Parathyroid adenoma (tissue), 2 donors: ENCODE results near the gene TREML2.

Experiments
- H2AFZ ChIP-seq: fragments of 300-600 bp; sonication (generic); one replicate; pipeline ENCODE4 v1.7.0; 2017; ENCODE audit warnings: antibody characterized with exemption, mild to moderate bottlenecking
- H3K27ac ChIP-seq: fragments of 300-600 bp; sonication (generic); one replicate; pipeline ENCODE4 v1.7.0; 2017
- H3K27me3 ChIP-seq: fragments of 300-600 bp; sonication (generic); one replicate; pipeline ENCODE4 v1.7.0; 2017; ENCODE audit warnings: low read length; ENCODE audit not compliant: control insufficient read depth, insufficient read depth
- H3K36me3 ChIP-seq: fragments of 300-600 bp; sonication (generic); one replicate; pipeline ENCODE4 v1.7.0; 2017; ENCODE audit warnings: low read length; ENCODE audit not compliant: control insufficient read depth, insufficient read depth
- H3K4me1 ChIP-seq: fragments of 300-600 bp; sonication (generic); one replicate; pipeline ENCODE4 v1.7.0; 2017; ENCODE audit warnings: control low read depth
- H3K4me2 ChIP-seq: fragments of 300-600 bp; sonication (generic); one replicate; pipeline ENCODE4 v1.7.0; 2017; ENCODE audit warnings: low read length
- H3K4me3 ChIP-seq: fragments of 300-600 bp; sonication (generic); one replicate; pipeline ENCODE4 v1.7.0; 2017; ENCODE audit warnings: low read depth, low read length
- H3K79me2 ChIP-seq: fragments of 300-600 bp; sonication (generic); one replicate; pipeline ENCODE4 v1.7.0; 2017; ENCODE audit warnings: control low read depth
- H3K9ac ChIP-seq: fragments of 300-600 bp; sonication (generic); one replicate; pipeline ENCODE4 v1.7.0; 2017; ENCODE audit warnings: mild to moderate bottlenecking
- H3K9me3 ChIP-seq: fragments of 300-600 bp; sonication (generic); one replicate; pipeline ENCODE4 v1.7.0; 2017; ENCODE audit warnings: low read length; ENCODE audit not compliant: control insufficient read depth
- TF ChIP-seq, protein P1 (sequence below): fragments of 300-600 bp; sonication (generic); IDR thresholded peaks from one replicate; pipeline ENCODE4 v1.7.0; 2017; ENCODE audit warnings: antibody characterized with exemption, mild to moderate bottlenecking
- donor health status: primary hyperparathyroidism.

TREML2 gene

DNA sequence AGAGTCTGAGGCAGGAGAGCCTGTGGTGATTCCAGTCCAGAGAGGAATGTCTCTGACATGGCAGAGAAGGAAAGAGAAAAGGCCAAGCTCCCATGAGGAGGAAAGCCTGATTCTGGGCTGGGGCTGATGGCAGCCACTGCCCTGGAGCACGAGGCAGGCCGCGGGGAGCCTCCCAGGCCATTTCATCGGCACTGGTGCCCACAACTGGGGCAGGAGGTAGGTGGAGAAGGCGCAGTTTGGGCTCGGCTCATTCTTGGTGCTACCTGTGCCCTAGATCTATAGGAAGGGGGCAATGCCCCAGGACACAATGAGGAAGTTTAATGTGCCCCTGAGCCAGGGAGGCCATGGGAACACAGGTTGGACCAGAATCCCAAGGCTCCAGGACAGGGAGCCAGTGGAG lies 44.2 kb downstream of the TREML2 start:
- Histone ChIP-seq H3K79me2 (no peaks in the 10 kb centered on the region), H3K9me3 (no peaks in the 10 kb centered on the region), H3K4me3 (no peak overlapping the region), H3K36me3 (no peaks in the 10 kb centered on the region), H2AFZ (no peak overlapping the region), H3K27ac (no peak overlapping the region), H3K4me1 (no peaks in the 10 kb centered on the region), H3K4me2 (no peak overlapping the region), H3K9ac (no peak overlapping the region), H3K27me3 (no peaks in the 10 kb centered on the region)
- TF ChIP-seq, protein P1, sequence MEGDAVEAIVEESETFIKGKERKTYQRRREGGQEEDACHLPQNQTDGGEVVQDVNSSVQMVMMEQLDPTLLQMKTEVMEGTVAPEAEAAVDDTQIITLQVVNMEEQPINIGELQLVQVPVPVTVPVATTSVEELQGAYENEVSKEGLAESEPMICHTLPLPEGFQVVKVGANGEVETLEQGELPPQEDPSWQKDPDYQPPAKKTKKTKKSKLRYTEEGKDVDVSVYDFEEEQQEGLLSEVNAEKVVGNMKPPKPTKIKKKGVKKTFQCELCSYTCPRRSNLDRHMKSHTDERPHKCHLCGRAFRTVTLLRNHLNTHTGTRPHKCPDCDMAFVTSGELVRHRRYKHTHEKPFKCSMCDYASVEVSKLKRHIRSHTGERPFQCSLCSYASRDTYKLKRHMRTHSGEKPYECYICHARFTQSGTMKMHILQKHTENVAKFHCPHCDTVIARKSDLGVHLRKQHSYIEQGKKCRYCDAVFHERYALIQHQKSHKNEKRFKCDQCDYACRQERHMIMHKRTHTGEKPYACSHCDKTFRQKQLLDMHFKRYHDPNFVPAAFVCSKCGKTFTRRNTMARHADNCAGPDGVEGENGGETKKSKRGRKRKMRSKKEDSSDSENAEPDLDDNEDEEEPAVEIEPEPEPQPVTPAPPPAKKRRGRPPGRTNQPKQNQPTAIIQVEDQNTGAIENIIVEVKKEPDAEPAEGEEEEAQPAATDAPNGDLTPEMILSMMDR, result no peak

DNA sequence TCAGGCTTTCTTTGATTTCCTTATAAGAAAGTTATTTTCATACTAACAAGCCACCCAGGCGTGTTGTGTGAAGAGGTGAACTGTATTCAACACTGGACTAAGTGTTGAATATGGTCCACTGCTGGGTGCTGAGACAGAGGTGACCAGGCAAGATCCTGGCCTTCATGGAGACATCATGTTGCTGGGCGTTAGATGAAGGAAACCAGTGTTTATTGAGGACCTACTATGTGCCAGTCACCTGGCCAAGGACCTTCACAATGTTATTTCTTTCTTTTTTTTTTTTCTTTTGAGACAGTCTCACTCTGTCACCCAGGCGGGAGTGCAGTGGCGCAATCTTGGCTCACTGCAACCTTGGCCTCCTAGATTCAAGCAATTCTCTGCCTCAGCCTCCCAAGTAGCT lies 44.9 kb downstream of the TREML2 start:
- H3K4me1 ChIP-seq, result no peaks in the 10 kb centered on the region
- H3K27ac ChIP-seq, result no peak overlapping the region
- H3K9me3 ChIP-seq, result no peaks in the 10 kb centered on the region
- TF ChIP-seq, protein P1, result no peak
- H3K36me3 ChIP-seq, result no peaks in the 10 kb centered on the region
- no peak overlapping the region for H3K4me2 ChIP-seq
- no peak overlapping the region for H2AFZ ChIP-seq
- no peaks in the 10 kb centered on the region for H3K79me2 ChIP-seq
- no peak overlapping the region for H3K9ac ChIP-seq
- H3K27me3 ChIP-seq, result no peaks in the 10 kb centered on the region
- no peak overlapping the region for H3K4me3 ChIP-seq

DNA sequence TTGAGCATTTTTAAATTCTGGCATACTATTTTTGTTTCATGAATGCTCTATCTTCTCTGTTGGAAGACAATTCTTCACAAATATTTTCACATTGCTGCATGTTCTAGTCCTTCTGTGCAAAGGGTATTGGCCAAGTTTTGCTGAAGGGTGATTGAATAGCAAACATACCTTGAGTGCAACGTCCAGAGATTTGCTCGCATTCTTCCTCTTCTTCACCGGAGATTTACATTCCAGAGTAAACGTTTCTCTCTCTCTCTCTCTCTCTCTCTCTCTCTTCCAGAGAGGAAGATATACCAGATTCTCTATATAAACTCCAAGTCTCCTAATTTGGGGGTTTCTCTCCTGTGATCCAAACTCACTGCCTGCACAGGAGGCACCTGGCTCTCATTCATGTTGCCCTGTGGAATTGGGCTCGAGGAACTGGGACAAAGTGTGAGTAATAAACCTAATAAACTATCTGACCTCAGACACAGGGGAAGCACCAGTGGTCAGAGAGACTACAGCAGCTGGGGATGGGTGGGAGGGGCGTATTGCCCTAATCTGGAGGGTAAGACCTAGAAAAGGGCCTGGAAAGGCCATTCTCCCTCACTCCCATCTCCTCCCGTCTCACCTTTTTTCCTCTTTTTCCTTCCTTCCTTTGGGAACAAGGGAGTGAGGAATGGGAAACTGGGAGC lies 45.7 kb downstream of the TREML2 start:
- Histone ChIP-seq H3K9ac (no peak overlapping the region), H3K27me3 (no peaks in the 10 kb centered on the region), H3K27ac (no peak overlapping the region), H3K4me2 (no peak overlapping the region), H3K9me3 (no peaks in the 10 kb centered on the region), H3K79me2 (no peaks in the 10 kb centered on the region), H2AFZ (no peak overlapping the region), H3K4me3 (no peak overlapping the region), H3K4me1 (no peaks in the 10 kb centered on the region), H3K36me3 (no peaks in the 10 kb centered on the region)
- TF ChIP-seq, protein P1, result no peak

DNA sequence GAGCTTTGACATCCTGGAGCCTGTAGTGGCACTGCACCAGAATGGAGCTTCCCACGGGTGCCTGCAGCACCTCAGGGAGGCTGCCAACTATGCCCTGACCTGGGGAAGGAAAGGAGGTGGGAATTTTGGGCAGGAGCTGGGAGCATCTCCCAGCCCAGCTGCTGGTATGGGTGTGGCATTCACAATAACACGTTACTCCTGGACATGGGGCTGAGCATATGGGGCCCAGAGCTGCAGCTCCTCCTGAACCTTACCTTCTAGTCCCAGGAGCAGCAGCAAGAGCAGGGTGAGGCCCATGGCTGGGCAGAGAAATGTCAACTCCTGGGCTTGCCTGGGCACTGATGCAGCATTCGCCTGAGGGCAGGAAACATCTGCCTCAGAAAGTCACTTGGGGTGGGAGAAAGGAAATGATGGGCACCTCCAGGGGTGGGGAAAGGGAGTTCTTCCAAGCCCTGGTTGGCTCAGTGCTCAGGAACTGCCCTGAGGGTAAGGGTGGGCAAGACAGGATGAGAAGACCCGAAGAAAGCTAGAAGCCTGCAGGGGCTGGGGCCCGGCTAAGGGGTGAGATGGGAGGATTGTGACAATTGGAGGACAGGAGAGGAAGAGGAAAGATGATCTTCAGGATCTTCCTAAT lies 46.8 kb downstream of the TREML2 start, which contains the start of gene TREML1:
Gene TREML1 (minus strand): TSS at position 356 of the 634 bp plus-strand sequence. CDS start 59 bp downstream, at position 297.
- H3K9ac ChIP-seq, result no peak within 1 kb of the TSS
- no peak within 1 kb of the TSS for H2AFZ ChIP-seq
- no peaks in the 10 kb centered on the region for H3K79me2 ChIP-seq
- no peak within 1 kb of the TSS for H3K4me2 ChIP-seq
- TF ChIP-seq, protein P1, result no peak
- no peaks in the 10 kb centered on the region for H3K27me3 ChIP-seq
- no peaks in the 10 kb centered on the region for H3K36me3 ChIP-seq
- H3K9me3 ChIP-seq, result no peaks in the 10 kb centered on the region
- no peaks in the 10 kb centered on the region for H3K4me1 ChIP-seq
- H3K27ac ChIP-seq, result no peak within 1 kb of the TSS
- no peak within 1 kb of the TSS for H3K4me3 ChIP-seq

DNA sequence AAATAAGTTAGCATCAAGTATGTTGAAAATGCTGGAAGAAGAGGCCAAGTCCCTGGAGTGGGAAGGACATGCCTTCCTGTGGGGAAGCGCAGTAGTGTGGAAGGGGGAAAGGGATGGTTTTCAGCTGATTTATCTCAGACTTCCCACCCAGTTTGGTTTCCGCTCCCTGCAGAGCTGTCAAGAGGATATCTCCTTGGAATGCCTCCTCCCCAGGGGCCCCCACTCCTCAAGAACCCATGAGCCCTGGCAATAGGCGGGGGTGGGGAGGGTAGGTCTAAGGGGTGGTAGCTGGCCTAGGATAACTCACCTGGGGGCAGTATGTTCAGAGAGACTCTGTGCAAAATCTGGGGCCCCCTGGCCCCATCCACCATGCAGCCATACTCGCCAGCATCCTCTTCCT lies 47.5 kb downstream of the TREML2 start:
- no peaks in the 10 kb centered on the region for H3K4me1 ChIP-seq
- H3K9ac ChIP-seq, result no peak overlapping the region
- H3K9me3 ChIP-seq, result no peaks in the 10 kb centered on the region
- no peak overlapping the region for H3K27ac ChIP-seq
- H2AFZ ChIP-seq, result no peak overlapping the region
- H3K79me2 ChIP-seq, result no peaks in the 10 kb centered on the region
- H3K27me3 ChIP-seq, result no peaks in the 10 kb centered on the region
- H3K4me2 ChIP-seq, result no peak overlapping the region
- no peak overlapping the region for H3K4me3 ChIP-seq
- H3K36me3 ChIP-seq, result no peaks in the 10 kb centered on the region
- TF ChIP-seq, protein P1, result no peak
